SK-N-MC (cell line): ENCODE measurements around the gene SPON2.

Experiments used
- EZH2 ChIP-seq: fragments of 200-600 bp; sonication (generic); IDR thresholded peaks from one replicate; pipeline ENCODE4 v1.6.1; 2017; ENCODE audit warnings: antibody characterized with exemption
- POLR2AphosphoS5 ChIP-seq: IDR thresholded peaks from 2 replicates; pipeline ENCODE4 v1.6.1; 2012; ENCODE audit warnings: mild to moderate bottlenecking, low read depth, low read length, borderline replicate concordance

DNA sequence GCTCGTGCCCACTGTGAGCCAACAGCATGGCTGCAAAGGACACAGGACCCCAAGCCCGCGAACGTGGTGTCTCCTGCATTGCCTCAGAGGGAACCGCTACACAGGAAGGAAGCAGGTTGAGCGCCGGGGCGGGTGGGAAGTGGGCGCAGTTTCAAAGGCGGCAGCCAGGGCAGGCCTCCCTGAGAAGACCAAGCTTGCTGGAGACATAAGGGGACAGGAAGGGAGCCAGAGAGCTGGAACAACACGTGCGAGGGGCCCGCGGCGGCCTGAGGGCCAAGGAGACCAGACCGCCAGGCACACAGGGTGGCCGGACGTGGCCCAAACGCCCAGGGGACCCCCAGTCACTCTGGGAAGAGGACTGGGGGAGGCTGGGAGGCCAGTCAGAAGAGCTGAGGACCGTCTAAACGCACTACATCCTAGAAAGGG lies 44.5 kb upstream of the SPON2 start:
- no peak for TF ChIP-seq EZH2
- no peak for TF ChIP-seq POLR2AphosphoS5
